SH-SY5Y (cell line): ENCODE results near the gene MTURN.
A peak's percentile ranks its signal among the peaks of the same experiment; 100 is the strongest.

Source experiments
- GATA2 ChIP-seq: IDR thresholded peaks from 2 replicates; pipeline ENCODE4 v1.6.1; 2011; ENCODE audit warnings: mild to moderate bottlenecking, low read depth, low read length
- GATA3 ChIP-seq: IDR thresholded peaks from 2 replicates; pipeline ENCODE4 v1.6.1; 2011; ENCODE audit warnings: low read depth, mild to moderate bottlenecking, low read length, moderate library complexity

GRCh38 chr7:30171766-30172447 is 37.1 kb downstream of the MTURN start:
- TF ChIP-seq GATA3 (no peak), GATA2 (peak; percentile 38; the same call in 1 of the 2 replicates)
